ENCODE measurements around the gene NLRP9.
"Not testable (repeated sequence)": the region's sequence is repeated elsewhere in the genome, so short reads cannot be mapped to it uniquely, and the experiment has no call there.

GRCh38 chr19:55758797-55759196, 20.6 kb upstream of the NLRP9 start, which contains the start of gene RFPL4A:
- not testable (repeated sequence) for TF ChIP-seq CTCF, POLR2A (IDR thresholded peaks at IDR 0.05)

Data from esophagus squamous epithelium (tissue), 4 donors.